ENCODE measurements around the gene ZNF134. TPM values are rescaled to one million over a fixed set of nuclear protein-coding genes. Genes with fewer than 3 reads are reported as not detected.

ZNF134 gene
- total RNA-seq, 1 donor from 2014 or later, result 19.8 TPM

GRCh38 chr19:57599377-57599760, 14.7 kb upstream of the ZNF134 start:
- Mint-ChIP-seq H3K36me3 (ENCODE audit: low read depth) (peaks cover 13% of the 10 kb centered on the region), H3K27ac (ENCODE audit: unreplicated experiment) (no peak overlapping the region), H3K4me1 (ENCODE audit: low read depth) (peaks cover 15% of the 10 kb centered on the region), H3K4me3 (ENCODE audit: unreplicated experiment) (peak overlapping the region; percentile 79), H3K27me3 (ENCODE audit: low read depth) (no peaks in the 10 kb centered on the region), H3K9me3 (ENCODE audit: low read depth) (peaks cover 31% of the 10 kb centered on the region)
- TF ChIP-seq CTCF (IDR thresholded peaks at IDR 0.05), result no peak
- no peak for DNase-seq (ENCODE audit: low spot score)

- DNase-seq (ENCODE audit: low spot score), result peak; percentile 95
- peaks cover 15% of the 10 kb centered on the region for H3K4me1 Mint-ChIP-seq (ENCODE audit: low read depth)
- peak within 1 kb of the TSS; percentile 79 for H3K4me3 Mint-ChIP-seq (ENCODE audit: unreplicated experiment)
- H3K36me3 Mint-ChIP-seq (ENCODE audit: low read depth), result peaks cover 18% of the 10 kb centered on the region
- TF ChIP-seq CTCF (IDR thresholded peaks at IDR 0.05), result peak; percentile 34
- no peak within 1 kb of the TSS for H3K27ac Mint-ChIP-seq (ENCODE audit: unreplicated experiment)
- no peaks in the 10 kb centered on the region for H3K27me3 Mint-ChIP-seq (ENCODE audit: low read depth)
- peaks cover 33% of the 10 kb centered on the region for H3K9me3 Mint-ChIP-seq (ENCODE audit: low read depth)
Observed at GRCh38 chr19:57599761-57600383, 14.2 kb upstream of the ZNF134 start, which contains the start of gene ZNF530. Gene ZNF530 (plus strand): TSS chr19:57599885. CDS start chr19:57604346, 4,461 bp downstream.

GRCh38 chr19:57606931-57607330, 7.1 kb upstream of the ZNF134 start:
- H3K4me1 Mint-ChIP-seq (ENCODE audit: low read depth), result no peaks in the 10 kb centered on the region
- H3K9me3 Mint-ChIP-seq (ENCODE audit: low read depth), result peaks cover 36% of the 10 kb centered on the region
- H3K4me3 Mint-ChIP-seq (ENCODE audit: unreplicated experiment), result no peak overlapping the region
- TF ChIP-seq CTCF (IDR thresholded peaks at IDR 0.05), result no peak
- peaks cover 37% of the 10 kb centered on the region for H3K36me3 Mint-ChIP-seq (ENCODE audit: low read depth)
- DNase-seq (ENCODE audit: low spot score), result no peak
- no peak overlapping the region for H3K27ac Mint-ChIP-seq (ENCODE audit: unreplicated experiment)
- H3K27me3 Mint-ChIP-seq (ENCODE audit: low read depth), result no peaks in the 10 kb centered on the region

- Mint-ChIP-seq H3K36me3 (ENCODE audit: low read depth) (peaks cover 27% of the 10 kb centered on the region), H3K27ac (ENCODE audit: unreplicated experiment) (no peak overlapping the region), H3K27me3 (ENCODE audit: low read depth) (no peaks in the 10 kb centered on the region), H3K4me1 (ENCODE audit: low read depth) (peaks cover 21% of the 10 kb centered on the region), H3K9me3 (ENCODE audit: low read depth) (peaks cover 29% of the 10 kb centered on the region), H3K4me3 (ENCODE audit: unreplicated experiment) (no peak overlapping the region)
- no peak for TF ChIP-seq CTCF (IDR thresholded peaks at IDR 0.05)
- DNase-seq (ENCODE audit: low spot score), result no peak
Observed at GRCh38 chr19:57611113-57611512, 2.9 kb upstream of the ZNF134 start.

GRCh38 chr19:57615346-57615745, 1.3 kb downstream of the ZNF134 start:
- Mint-ChIP-seq H3K4me3 (ENCODE audit: unreplicated experiment) (peak overlapping the region; percentile 99), H3K4me1 (ENCODE audit: low read depth) (peaks cover 21% of the 10 kb centered on the region), H3K27me3 (ENCODE audit: low read depth) (no peaks in the 10 kb centered on the region), H3K27ac (ENCODE audit: unreplicated experiment) (peak overlapping the region; percentile 87), H3K36me3 (ENCODE audit: low read depth) (peaks cover 57% of the 10 kb centered on the region), H3K9me3 (ENCODE audit: low read depth) (peaks cover 60% of the 10 kb centered on the region)
- DNase-seq (ENCODE audit: low spot score), result no peak
- TF ChIP-seq CTCF (IDR thresholded peaks at IDR 0.05), result no peak
